Measurements from ENCODE around the gene ZNF22. TPM values are rescaled to one million over a fixed set of nuclear protein-coding genes. Genes with fewer than 3 reads are reported as not detected.
"Not testable (repeated sequence)": the region's sequence is repeated elsewhere in the genome, so short reads cannot be mapped to it uniquely, and the experiment has no call there.

Gene ZNF22
- total RNA-seq, 1 donor from 2014 or later, result 9.2 TPM

DNA sequence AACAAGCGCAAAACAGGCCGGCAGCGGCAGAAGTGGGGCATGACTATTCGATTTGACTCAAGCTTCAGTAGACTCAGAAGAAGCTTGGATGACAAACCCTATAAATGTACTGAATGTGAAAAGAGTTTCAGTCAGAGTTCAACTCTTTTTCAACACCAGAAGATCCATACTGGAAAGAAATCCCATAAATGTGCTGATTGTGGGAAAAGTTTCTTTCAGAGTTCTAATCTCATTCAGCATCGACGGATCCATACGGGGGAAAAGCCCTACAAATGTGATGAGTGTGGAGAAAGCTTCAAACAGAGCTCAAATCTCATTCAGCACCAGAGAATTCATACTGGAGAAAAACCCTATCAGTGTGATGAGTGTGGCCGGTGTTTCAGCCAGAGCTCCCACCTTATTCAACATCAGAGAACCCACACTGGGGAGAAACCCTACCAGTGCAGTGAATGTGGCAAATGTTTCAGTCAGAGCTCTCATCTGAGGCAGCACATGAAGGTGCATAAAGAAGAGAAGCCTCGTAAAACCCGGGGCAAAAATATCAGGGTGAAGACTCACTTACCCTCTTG, 2.8 kb downstream of the ZNF22 start:
- no peak overlapping the region for H3K4me3 ChIP-seq (ENCODE audit: low read depth, low read length)
- FAIRE-seq, result no peak
- H3K36me3 ChIP-seq (ENCODE audit: control insufficient read depth, insufficient read depth, low read length), result peaks cover 2% of the 10 kb centered on the region
- TF ChIP-seq, protein P1, sequence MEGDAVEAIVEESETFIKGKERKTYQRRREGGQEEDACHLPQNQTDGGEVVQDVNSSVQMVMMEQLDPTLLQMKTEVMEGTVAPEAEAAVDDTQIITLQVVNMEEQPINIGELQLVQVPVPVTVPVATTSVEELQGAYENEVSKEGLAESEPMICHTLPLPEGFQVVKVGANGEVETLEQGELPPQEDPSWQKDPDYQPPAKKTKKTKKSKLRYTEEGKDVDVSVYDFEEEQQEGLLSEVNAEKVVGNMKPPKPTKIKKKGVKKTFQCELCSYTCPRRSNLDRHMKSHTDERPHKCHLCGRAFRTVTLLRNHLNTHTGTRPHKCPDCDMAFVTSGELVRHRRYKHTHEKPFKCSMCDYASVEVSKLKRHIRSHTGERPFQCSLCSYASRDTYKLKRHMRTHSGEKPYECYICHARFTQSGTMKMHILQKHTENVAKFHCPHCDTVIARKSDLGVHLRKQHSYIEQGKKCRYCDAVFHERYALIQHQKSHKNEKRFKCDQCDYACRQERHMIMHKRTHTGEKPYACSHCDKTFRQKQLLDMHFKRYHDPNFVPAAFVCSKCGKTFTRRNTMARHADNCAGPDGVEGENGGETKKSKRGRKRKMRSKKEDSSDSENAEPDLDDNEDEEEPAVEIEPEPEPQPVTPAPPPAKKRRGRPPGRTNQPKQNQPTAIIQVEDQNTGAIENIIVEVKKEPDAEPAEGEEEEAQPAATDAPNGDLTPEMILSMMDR (IDR thresholded peaks at IDR 0.05; ENCODE audit: insufficient read depth, low read length, severe bottlenecking), result no peak
- H3K27me3 ChIP-seq (ENCODE audit: control insufficient read depth, insufficient read depth, low read length), result no peaks in the 10 kb centered on the region
- no peak for DNase-seq (ENCODE audit: low read depth)

DNA sequence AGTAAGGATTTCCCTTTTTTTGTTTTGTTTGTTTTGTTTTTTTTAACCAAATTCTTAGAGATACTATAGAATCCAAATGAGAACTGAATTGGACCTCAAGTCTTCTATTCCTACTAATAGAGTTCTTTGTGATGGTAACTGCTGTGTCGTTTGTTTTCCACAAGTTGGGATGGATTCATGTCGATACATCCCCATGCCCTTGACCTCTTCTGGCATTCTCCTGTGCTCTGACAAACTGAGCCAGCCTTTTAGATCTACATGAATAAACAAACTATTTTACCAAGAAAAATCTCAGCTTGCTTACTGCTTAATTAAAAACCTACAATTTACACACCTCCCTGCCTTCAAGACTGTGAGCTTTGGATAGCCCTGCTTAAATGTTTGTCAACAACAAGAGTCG, 3.9 kb downstream of the ZNF22 start:
- DNase-seq (ENCODE audit: low read depth) (no peak), FAIRE-seq (no peak)
- no peak overlapping the region for H3K4me3 ChIP-seq (ENCODE audit: low read depth, low read length)
- peaks cover 2% of the 10 kb centered on the region for H3K36me3 ChIP-seq (ENCODE audit: control insufficient read depth, insufficient read depth, low read length)
- TF ChIP-seq, protein P1 (IDR thresholded peaks at IDR 0.05; ENCODE audit: insufficient read depth, low read length, severe bottlenecking), result no peak
- H3K27me3 ChIP-seq (ENCODE audit: control insufficient read depth, insufficient read depth, low read length), result no peaks in the 10 kb centered on the region

DNA sequence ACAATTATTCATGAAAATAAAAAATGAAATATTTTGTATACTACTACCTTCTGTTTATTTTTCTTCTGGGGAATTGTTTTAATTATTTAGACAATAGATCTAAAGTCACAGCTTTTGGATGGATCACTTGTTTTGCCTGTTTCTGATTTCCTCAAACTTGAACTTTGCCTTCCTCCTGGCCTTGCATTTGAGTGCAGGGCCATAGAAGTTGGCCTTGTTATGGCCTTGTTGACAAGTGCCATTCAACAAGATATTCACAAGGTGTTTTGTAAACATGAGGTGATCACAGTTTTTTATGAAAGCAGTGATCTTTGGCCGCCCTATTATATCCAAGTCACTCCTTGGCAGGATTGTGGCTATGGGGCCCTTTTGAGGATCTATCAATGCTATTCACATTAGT, 4.6 kb downstream of the ZNF22 start:
- Histone ChIP-seq H3K36me3 (ENCODE audit: control insufficient read depth, insufficient read depth, low read length) (peaks cover 2% of the 10 kb centered on the region), H3K27me3 (ENCODE audit: control insufficient read depth, insufficient read depth, low read length) (no peaks in the 10 kb centered on the region), H3K4me3 (ENCODE audit: low read depth, low read length) (no peak overlapping the region)
- TF ChIP-seq, protein P1 (IDR thresholded peaks at IDR 0.05; ENCODE audit: insufficient read depth, low read length, severe bottlenecking), result no peak
- DNase-seq (ENCODE audit: low read depth) (no peak), FAIRE-seq (no peak)

DNA sequence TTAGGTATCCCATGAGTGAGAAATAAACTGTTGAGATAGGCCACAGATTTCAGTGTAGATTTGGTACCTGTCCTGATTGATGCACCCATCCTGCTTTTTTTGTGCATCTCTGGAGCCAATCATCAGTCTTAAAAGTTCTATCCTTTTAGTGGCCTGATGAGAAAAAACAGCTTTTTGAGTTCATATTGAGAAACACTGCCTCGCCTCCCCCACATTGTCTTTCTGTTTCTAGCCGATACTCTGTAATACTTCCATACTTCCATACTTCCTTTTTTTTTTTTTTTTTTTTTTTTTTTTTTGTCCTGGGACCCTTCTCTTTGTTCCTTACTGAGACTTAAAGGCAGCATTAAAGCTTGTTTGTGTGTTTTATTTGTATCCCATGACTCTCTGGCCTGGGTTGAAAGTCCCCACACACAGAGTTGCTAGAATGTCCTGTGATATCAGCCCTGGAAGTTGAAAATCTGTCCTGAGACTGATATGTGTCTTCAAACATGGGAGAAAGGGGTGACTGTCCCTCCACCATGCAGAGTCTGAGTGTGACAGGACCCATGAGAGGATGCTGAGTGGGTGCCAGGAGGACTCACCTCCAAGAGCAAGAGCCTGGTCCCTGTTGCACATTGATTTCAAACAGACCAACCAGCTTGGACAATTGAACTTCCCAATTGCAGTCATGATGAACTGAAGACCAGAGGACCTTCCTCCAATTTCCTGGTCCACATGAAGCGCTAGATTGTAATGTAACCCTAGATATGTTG, 5.7 kb downstream of the ZNF22 start:
- TF ChIP-seq, protein P1 (IDR thresholded peaks at IDR 0.05; ENCODE audit: insufficient read depth, low read length, severe bottlenecking), result no peak
- DNase-seq (ENCODE audit: low read depth) (no peak), FAIRE-seq (peak; percentile 80)
- Histone ChIP-seq H3K4me3 (ENCODE audit: low read depth, low read length) (no peak overlapping the region), H3K36me3 (ENCODE audit: control insufficient read depth, insufficient read depth, low read length) (peaks cover 2% of the 10 kb centered on the region), H3K27me3 (ENCODE audit: control insufficient read depth, insufficient read depth, low read length) (no peaks in the 10 kb centered on the region)

DNA sequence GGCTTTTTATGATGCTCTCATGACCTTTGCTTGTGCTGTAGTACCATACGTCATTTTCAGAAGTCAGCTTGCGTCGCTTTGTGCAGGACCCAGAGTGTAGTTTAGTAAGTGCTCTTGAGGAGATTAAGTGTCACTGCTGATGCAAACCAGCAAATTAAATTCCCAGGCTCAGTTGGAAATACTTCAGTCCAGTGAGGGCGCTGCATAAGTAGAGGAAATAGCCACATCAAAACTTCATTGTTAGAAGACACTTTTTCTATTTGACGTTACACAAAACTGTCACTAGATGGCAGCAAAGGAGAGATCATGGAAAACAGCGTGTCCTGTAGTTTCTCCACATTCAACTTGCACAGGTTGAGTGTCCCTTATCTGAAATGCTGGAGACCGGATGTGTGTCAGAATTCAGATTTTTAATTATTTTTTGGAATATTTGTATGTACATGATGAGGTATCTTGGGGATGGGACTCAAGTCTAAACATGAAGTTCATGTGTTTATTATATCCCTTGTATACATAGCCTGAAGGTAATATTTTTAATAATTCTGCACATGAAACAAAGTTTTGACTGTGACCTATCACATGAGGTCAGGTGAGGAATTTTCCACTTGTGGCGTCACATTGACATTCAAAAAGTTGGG, 7.9 kb downstream of the ZNF22 start:
- no peak overlapping the region for H3K4me3 ChIP-seq (ENCODE audit: low read depth, low read length)
- FAIRE-seq (peak; percentile 66), DNase-seq (ENCODE audit: low read depth) (peak; percentile 87)
- no peaks in the 10 kb centered on the region for H3K27me3 ChIP-seq (ENCODE audit: control insufficient read depth, insufficient read depth, low read length)
- TF ChIP-seq, protein P1 (IDR thresholded peaks at IDR 0.05; ENCODE audit: insufficient read depth, low read length, severe bottlenecking), result peak; percentile 66
- peaks cover 1% of the 10 kb centered on the region for H3K36me3 ChIP-seq (ENCODE audit: control insufficient read depth, insufficient read depth, low read length)

DNA sequence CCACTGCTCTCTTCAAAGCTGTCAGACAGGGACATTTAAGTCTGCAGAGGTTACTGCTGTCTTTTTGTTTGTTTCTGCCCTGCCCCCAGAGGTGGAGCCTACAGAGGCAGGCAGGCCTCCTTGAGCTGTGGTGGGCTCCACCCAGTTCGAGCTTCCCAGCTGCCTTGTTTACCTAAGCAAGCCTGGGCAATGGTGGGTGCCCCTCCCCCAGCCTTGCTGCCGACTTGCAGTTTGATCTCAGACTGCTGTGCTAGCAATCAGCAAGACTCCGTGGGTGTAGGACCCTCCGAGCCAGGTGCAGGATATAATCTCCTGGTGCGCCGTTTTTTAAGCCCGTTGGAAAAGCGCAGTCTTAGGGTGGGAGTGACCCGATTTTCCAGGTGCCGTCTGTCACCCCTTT, 13.8 kb downstream of the ZNF22 start:
- H3K27me3 ChIP-seq (ENCODE audit: control insufficient read depth, insufficient read depth, low read length); FAIRE-seq; DNase-seq (ENCODE audit: low read depth); H3K36me3 ChIP-seq (ENCODE audit: control insufficient read depth, insufficient read depth, low read length); H3K4me3 ChIP-seq (ENCODE audit: low read depth, low read length): not testable (repeated sequence)

All from bronchial epithelial cell (primary cell).